Glutamatergic neuron (in vitro differentiated cells): ENCODE data around the gene MAMDC4. TPM values are rescaled to one million over a fixed set of nuclear protein-coding genes. Genes with fewer than 3 reads are reported as not detected.

Source experiments
- DNase-seq: peaks from one replicate; pipeline ENCODE4 v3.0.0; 2022
- H3K27ac Mint-ChIP-seq: one replicate; pipeline ENCODE4 v1.8.0; 2020; ENCODE audit warnings: mild to moderate bottlenecking, mixed read lengths, inconsistent platforms; ENCODE audit not compliant: unreplicated experiment
- H3K27me3 Mint-ChIP-seq: one replicate; pipeline ENCODE4 v1.8.0; 2020; ENCODE audit warnings: mild to moderate bottlenecking, moderate library complexity, mixed read lengths, inconsistent platforms; ENCODE audit not compliant: unreplicated experiment
- H3K36me3 Mint-ChIP-seq: one replicate; pipeline ENCODE4 v1.8.0; 2020; ENCODE audit warnings: mild to moderate bottlenecking, mixed read lengths, inconsistent platforms; ENCODE audit not compliant: unreplicated experiment
- H3K4me1 Mint-ChIP-seq: one replicate; pipeline ENCODE4 v1.8.0; 2020; ENCODE audit warnings: mild to moderate bottlenecking, low read depth, mixed read lengths, inconsistent platforms; ENCODE audit not compliant: unreplicated experiment
- H3K4me3 Mint-ChIP-seq: one replicate; pipeline ENCODE4 v1.8.0; 2020; ENCODE audit warnings: mild to moderate bottlenecking, mixed read lengths, inconsistent platforms; ENCODE audit not compliant: unreplicated experiment
- H3K9me3 Mint-ChIP-seq: one replicate; pipeline ENCODE4 v1.8.0; 2020; ENCODE audit warnings: mild to moderate bottlenecking, moderate library complexity, mixed read lengths, inconsistent platforms; ENCODE audit not compliant: unreplicated experiment
- CTCF ChIP-seq: fragments of 200-600 bp; sonication (generic); IDR thresholded peaks from one replicate; pipeline ENCODE4 v1.5.0; 2021; ENCODE audit not compliant: partially characterized antibody, unreplicated experiment
- total RNA-seq: library from RNA; stranded (reverse); fragmentation: NEBNext Ultra II Directional; extraction: Animal tissue kit (Norgen Biotek cat#: 25700); gene quantifications from one replicate; pipeline ENCODE4 v1.2.1, GENCODE V29; 2021; ENCODE audit not compliant: unreplicated experiment

Gene MAMDC4
- total RNA-seq, 1 donor from 2014 or later: 17.6 TPM

- peaks cover 9% of the 10 kb centered on the region for H3K9me3 Mint-ChIP-seq
- peaks cover 19% of the 10 kb centered on the region for H3K4me1 Mint-ChIP-seq
- no peak for TF ChIP-seq CTCF
- no peaks in the 10 kb centered on the region for H3K36me3 Mint-ChIP-seq
- no peak overlapping the region for H3K27ac Mint-ChIP-seq
- no peak overlapping the region for H3K4me3 Mint-ChIP-seq
- H3K27me3 Mint-ChIP-seq: peaks cover 11% of the 10 kb centered on the region
- no peak for DNase-seq
Observed at GRCh38 chr9:136898483-136899100, 46.4 kb downstream of the MAMDC4 start.

GRCh38 chr9:136899196-136899595 is 47.0 kb downstream of the MAMDC4 start:
- Mint-ChIP-seq H3K4me1 (peaks cover 19% of the 10 kb centered on the region), H3K27ac (no peak overlapping the region), H3K9me3 (peaks cover 9% of the 10 kb centered on the region), H3K4me3 (no peak overlapping the region), H3K27me3 (peaks cover 11% of the 10 kb centered on the region), H3K36me3 (no peaks in the 10 kb centered on the region)
- TF ChIP-seq CTCF: no peak
- no peak for DNase-seq

- H3K4me3 Mint-ChIP-seq: no peak overlapping the region
- no peak for TF ChIP-seq CTCF
- H3K27ac Mint-ChIP-seq: no peak overlapping the region
- peaks cover 8% of the 10 kb centered on the region for H3K27me3 Mint-ChIP-seq
- DNase-seq: no peak
- H3K9me3 Mint-ChIP-seq: peaks cover 9% of the 10 kb centered on the region
- peaks cover 24% of the 10 kb centered on the region for H3K4me1 Mint-ChIP-seq
- H3K36me3 Mint-ChIP-seq: no peaks in the 10 kb centered on the region
Observed at GRCh38 chr9:136900556-136900955, 48.4 kb downstream of the MAMDC4 start.

GRCh38 chr9:136900988-136901515 is 48.9 kb downstream of the MAMDC4 start:
- peaks cover under 1% of the 10 kb centered on the region for H3K36me3 Mint-ChIP-seq
- no peak for TF ChIP-seq CTCF

GRCh38 chr9:136901516-136902258 is 49.5 kb downstream of the MAMDC4 start:
- DNase-seq: no peak
- TF ChIP-seq CTCF: no peak
- peaks cover 24% of the 10 kb centered on the region for H3K4me1 Mint-ChIP-seq
- H3K27me3 Mint-ChIP-seq: peaks cover 8% of the 10 kb centered on the region
- H3K4me3 Mint-ChIP-seq: peak overlapping the region; percentile 55
- peaks cover 4% of the 10 kb centered on the region for H3K36me3 Mint-ChIP-seq
- H3K27ac Mint-ChIP-seq: peak overlapping the region; percentile 33
- H3K9me3 Mint-ChIP-seq: peaks cover 11% of the 10 kb centered on the region

More at GRCh38 chr9:136900988-136901515, 48.9 kb downstream of the MAMDC4 start:
- Mint-ChIP-seq H3K4me1 (peaks cover 24% of the 10 kb centered on the region), H3K27ac (no peak overlapping the region), H3K4me3 (no peak overlapping the region), H3K9me3 (peaks cover 9% of the 10 kb centered on the region), H3K27me3 (peaks cover 8% of the 10 kb centered on the region)
- DNase-seq: no peak
